ENCODE data around the gene MYZAP.

The MYZAP gene

GRCh38 chr15:57563416-57563815, 28.3 kb upstream of the MYZAP start:
- DNase-seq (ENCODE audit: low read depth in 2 of 2): no peak

DNA sequence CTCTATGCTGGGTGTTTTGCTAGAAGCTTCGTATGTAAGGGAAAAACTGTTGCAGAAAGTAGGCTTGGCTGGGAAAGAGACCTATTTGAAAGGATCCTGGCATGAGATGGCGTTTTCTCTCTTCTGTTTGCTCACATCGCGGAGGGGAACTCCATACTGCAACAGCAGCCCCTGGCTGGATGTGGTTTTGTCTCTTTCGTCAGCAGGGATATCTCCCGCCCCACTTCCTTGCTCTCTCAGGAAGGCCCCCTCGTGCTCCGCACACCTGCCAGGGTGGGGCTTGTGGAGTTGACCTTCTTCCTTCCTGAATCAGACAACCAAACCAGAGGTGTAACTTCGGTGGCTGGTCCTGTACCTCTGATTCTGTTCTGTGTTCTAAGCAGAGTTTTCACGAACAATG, 26.4 kb upstream of the MYZAP start:
- no peak for DNase-seq (ENCODE audit: low read depth in 2 of 2)

DNA sequence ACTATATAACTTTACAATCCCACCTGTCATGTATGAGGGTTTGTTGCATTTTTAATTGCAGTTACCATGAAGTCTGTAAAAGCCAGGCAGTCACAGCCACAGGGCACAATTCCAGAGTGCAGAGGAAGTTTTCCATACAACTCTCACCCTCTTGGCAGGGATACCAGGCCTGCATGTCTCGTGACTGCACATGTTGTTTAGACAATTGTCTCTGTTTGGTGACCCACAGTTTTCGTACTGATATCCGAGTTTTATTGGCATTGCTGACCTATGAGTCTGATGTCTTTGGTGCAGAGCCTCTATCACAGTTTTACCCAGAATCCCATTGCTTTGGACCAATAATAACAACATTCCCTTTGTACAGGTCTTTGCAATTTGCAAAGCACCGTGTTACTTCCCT, 24.9 kb upstream of the MYZAP start:
- no peak for DNase-seq (ENCODE audit: low read depth in 2 of 2)

- no peak for DNase-seq (ENCODE audit: low read depth in 2 of 2)
Measured at GRCh38 chr15:57567891-57568290, 23.8 kb upstream of the MYZAP start.

- no peak for DNase-seq (ENCODE audit: low read depth in 2 of 2)
Measured at GRCh38 chr15:57568299-57568698, 23.4 kb upstream of the MYZAP start.

- DNase-seq (ENCODE audit: low read depth in 2 of 2): no peak
Measured at GRCh38 chr15:57570340-57570739, 21.4 kb upstream of the MYZAP start.

DNA sequence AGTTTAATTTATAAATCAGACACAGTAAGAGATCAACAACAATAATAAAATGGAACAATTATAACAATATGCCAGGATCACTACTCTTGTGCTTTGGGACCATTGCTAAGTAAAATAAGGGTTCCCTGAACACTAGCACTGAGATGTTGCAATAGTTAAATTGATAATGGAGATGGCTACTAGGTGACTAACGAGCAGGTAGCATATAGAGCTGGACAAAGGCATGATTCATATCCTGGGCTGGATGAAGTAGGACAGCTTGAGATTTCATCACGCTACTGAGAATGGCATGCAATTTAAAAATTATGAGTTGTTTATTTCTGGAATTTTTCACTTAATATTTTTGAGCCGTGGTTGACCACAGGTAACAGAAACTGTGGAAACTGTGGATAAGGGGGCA, 20.7 kb upstream of the MYZAP start:
- DNase-seq (ENCODE audit: low read depth in 2 of 2): no peak

- DNase-seq (ENCODE audit: low read depth in 2 of 2): no peak
Measured at GRCh38 chr15:57571725-57572124, 20.0 kb upstream of the MYZAP start.

- DNase-seq (ENCODE audit: low read depth in 2 of 2): no peak
Measured at GRCh38 chr15:57572468-57572867, 19.2 kb upstream of the MYZAP start.

GRCh38 chr15:57573151-57573550, 18.6 kb upstream of the MYZAP start:
- DNase-seq (ENCODE audit: low read depth in 2 of 2): no peak

DNA sequence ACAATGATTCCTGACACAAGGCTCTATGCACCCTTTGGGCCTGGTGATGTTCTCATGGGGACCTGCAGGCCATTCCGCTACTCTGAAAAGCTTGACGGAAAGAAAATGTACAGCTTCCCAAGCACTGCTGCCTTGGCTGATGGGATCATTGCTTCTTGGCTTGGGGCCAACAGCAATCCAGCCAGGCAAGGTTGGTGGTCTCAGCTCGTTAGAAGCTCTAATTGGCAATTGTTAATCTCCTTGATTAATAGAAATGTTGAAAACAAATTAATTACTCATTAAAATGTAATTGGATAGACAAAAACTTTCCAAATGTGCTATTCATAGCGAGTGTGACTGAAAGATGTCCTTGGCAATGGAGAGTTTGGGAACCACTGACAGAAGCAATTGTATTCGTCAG, 16.3 kb upstream of the MYZAP start:
- DNase-seq (ENCODE audit: low read depth in 2 of 2): no peak

DNA sequence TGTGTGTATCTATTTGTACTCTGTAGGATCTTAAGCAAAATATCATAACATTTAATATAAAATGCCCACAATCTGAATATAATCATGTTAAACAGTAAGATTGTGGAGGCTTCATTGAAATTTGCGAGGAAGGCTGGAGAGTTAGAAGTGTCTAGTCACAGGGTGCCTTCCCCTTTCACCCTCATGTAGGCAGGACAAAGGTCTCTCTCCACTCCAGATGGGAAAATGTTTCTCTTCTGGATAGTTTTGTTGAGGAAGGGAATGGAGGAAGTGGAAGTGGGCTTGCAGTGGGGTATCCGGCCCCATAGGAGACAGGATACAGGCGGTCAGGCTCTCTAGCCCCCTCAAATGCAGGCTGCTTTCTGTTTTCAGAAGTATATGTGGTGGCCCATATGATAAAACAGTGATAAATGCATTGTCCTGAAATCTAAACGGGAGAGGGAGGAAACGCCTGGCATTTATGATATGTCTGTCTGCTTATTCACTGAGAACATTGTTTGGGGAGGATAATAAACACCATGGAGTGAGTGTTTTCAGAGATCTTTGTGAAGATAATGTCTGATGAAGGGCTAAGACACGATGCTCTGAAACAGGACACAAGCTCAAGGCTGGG, 13.3 kb upstream of the MYZAP start:
- DNase-seq (ENCODE audit: low read depth in 2 of 2): no peak

DNA sequence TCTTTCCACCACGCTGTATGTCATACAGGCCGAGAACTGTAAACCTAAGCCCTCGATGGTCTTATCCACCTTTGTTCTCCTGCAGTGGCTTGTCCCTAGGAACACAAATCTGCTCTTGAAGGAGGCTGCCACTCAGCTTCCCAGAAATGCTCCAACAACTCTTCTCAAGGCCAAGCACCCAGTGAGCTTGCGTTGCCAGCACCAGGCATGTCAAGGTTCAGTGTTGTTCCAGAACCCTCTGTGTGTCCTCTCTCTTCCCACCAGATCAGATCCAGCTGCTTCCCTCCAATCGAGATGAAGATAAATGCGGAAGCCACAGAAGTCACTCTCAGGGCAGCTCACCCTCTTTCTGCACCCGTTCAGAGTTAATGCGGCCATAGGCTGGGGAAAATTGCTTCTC, 11.3 kb upstream of the MYZAP start:
- DNase-seq (ENCODE audit: low read depth in 2 of 2): no peak

DNA sequence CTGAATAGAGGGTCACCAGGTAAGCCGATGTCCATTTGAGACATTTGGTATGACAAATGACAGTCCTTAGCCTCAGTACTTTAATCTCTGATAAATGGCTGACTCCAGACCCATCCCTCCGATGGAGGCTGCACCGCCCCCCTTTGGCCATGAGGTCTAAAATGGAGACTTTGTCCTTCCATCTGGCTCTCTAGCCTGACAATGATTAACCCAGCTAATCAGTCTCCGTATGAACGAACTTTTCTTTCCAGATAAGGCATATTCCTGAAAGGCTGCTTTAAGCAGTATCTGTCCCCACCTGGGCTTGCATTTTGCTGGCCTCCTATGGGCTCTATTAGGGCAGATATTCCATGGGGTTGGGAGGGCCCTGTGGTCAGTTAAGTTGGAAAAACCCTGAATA, 10.8 kb upstream of the MYZAP start:
- no peak for DNase-seq (ENCODE audit: low read depth in 2 of 2)

DNA sequence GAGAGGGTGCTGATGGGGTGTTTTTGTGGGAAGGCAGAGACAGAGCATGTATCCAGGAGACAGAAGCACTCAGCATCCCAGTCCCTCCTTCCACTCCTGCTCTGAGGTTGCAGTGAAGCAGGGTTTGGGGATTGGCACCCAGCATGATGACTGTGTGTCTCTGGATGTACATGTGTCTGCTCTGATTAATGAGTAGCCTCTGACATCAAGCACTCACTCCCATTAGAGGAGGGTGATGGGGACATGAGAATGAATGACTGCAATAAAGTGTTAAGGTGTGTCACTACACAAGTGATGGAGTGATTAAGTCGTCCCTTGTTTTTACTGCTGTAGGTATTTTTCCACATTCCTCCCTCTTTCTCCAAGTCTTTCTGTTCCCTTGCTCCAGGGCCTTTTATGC, 9.6 kb upstream of the MYZAP start:
- no peak for DNase-seq (ENCODE audit: low read depth in 2 of 2)

DNA sequence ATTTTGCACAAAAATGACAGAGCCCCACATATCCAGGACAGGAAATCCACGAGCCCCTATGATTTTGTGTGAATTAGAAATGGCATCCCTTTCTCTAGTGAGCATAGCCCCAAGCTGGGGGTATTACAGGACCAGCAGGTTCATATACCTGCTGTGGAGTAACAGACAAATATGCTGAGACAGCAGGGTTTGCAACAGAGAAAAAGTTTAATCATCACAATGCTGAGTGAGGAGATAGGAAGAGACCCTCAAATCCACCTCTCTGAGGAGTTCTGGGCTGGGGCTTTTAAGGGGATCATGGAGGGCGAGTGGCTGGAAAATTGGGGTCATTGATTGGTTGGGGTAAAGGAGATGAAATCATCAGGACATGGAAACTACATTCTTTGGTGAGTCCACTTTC, 8.4 kb upstream of the MYZAP start:
- DNase-seq (ENCODE audit: low read depth in 2 of 2): no peak

GRCh38 chr15:57583720-57584119, 8.0 kb upstream of the MYZAP start:
- DNase-seq (ENCODE audit: low read depth in 2 of 2): no peak

DNA sequence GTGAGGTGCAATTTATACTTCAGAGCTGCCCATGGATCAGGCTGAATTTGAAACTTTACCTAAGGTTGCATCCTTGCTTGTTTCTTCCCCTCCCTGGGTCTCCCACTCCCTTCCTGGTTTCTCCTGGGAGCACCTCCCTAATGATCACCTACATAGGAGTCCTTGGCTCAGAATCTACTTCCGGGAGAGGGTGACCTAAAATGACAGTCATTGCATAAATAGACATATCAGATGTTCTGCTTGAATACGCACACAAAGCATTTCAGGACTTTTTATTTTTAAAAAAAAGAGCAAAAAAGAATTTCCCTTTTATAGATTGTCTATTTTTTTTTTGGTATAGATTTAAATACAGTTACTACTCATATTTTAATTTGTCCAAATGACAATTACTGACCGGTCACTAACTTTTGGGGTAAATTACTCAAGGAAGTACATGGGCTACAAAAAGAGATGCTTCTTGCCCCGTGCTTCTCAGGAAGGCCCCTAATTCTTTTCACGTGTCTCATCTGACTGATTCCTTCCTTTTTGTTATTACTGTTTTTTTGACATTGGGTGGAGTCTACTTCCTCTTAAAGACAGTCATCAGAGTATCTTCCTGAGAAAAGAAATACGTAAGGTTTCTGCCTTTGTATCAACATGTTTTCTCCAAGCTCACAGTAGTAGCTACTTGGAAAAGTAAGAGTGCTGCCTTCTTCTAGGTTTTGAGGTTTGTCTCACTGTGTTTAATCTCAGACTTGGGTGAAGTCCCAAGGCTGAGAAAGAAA, 4.9 kb upstream of the MYZAP start:
- no peak for DNase-seq (ENCODE audit: low read depth in 2 of 2)

- no peak for DNase-seq (ENCODE audit: low read depth in 2 of 2)
Measured at GRCh38 chr15:57589281-57589680, 2.4 kb upstream of the MYZAP start.

DNA sequence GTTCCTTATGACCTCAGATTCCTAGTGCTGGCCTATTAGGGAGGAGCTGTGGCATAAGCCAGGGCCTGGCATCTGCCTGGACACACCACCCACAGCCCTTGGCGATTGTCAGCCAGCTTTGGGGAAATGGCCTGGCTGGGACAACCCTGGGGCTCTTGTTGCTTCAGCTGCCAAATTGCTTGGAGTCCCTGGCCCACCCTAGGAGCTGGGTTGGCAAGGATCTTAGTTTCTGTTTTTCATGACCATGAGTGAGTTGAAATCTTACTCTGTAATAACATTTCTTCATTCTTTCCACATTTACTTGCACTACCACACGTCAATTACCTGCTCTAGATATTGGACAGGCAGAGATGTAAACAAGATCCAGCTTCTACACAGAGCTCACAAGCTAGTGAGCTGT, 1.9 kb upstream of the MYZAP start:
- no peak for DNase-seq (ENCODE audit: low read depth in 2 of 2)

DNA sequence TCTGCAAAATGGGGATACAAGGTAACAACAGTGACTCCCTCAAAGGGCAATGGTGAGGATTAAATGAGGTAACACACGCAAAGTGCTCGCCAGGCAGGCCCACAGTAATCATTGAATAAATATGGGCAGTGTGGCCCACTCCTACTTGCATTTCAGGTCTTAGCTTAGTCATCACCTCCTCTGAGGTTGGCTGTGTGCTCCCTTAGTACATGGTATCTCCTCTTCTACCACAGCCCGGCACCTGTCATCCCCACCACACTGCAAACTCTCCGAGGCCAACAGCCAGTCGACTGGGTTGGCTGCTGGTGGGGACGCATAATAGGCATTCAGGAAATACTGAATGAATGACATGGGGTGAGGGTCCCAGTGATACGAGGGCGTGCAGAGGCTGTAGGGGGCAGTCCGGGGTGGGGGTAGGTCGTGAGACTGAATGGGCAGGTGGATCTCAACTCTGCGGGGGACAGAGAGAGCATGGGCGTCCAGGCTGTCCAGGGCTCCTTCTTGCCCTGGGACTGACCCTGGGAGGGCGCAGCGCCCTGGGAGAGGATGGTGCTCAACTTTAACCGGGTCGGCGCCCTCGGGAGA, 375 bp upstream of the MYZAP start:
- no peak for DNase-seq (ENCODE audit: low read depth in 2 of 2)

DNA sequence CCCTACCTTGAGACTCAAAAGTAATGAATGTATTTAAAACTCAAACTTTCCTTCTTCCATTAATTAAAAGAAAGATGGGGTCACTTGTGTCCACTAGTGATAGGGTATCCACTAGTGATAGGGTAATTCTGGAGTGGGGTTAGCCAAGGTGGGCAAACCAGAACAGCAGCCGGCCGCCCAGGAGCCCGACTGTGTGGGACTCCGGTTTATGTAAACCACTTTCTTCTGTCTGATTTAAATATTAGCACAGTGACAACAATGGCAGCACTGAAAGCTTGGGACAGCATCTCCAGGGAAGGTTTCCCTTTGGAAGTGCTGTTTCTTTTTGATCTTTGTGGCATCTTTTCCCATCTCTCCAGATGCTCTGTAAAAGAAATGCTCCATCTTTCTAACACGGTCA, 722 bp downstream of the MYZAP start:
- no peak for DNase-seq (ENCODE audit: low read depth in 2 of 2)

- no peak for DNase-seq (ENCODE audit: low read depth in 2 of 2)
Measured at GRCh38 chr15:57592836-57593420, 1.2 kb downstream of the MYZAP start.
